C1 segment of cervical spinal cord (tissue), 14 donors: ENCODE measurements around the gene NCOA6.
"Not testable (repeated sequence)": the region's sequence is repeated elsewhere in the genome, so short reads cannot be mapped to it uniquely, and the experiment has no call there.

Source experiments
- DNase-seq, 14 donors: peaks; one replicate each; lab custom pipeline; 2025; lab: John Stamatoyannopoulos, UW

NCOA6 gene

GRCh38 chr20:34774886-34775285 lies 50.6 kb downstream of the NCOA6 start:
- no peak for DNase-seq

- DNase-seq = no peak
Measured at GRCh38 chr20:34774449-34774848, 51.0 kb downstream of the NCOA6 start.

GRCh38 chr20:34773726-34774125 lies 51.7 kb downstream of the NCOA6 start:
- DNase-seq = no peak

GRCh38 chr20:34772437-34772836 lies 53.0 kb downstream of the NCOA6 start:
- DNase-seq = no peak

- no peak for DNase-seq
Measured at GRCh38 chr20:34771680-34772081, 53.8 kb downstream of the NCOA6 start.

- DNase-seq = no peak
Measured at GRCh38 chr20:34768096-34768495, 57.4 kb downstream of the NCOA6 start.

- DNase-seq = no peak
Measured at GRCh38 chr20:34762031-34762555, 63.4 kb downstream of the NCOA6 start.

- no peak for DNase-seq
Measured at GRCh38 chr20:34755367-34755766, 70.1 kb downstream of the NCOA6 start.

- DNase-seq = no peak
Measured at GRCh38 chr20:34754611-34755010, 70.8 kb downstream of the NCOA6 start.

GRCh38 chr20:34753706-34754461 lies 71.6 kb downstream of the NCOA6 start:
- DNase-seq = no peak

GRCh38 chr20:34751453-34751852 lies 74.0 kb downstream of the NCOA6 start:
- DNase-seq = no peak

- no peak for DNase-seq
Measured at GRCh38 chr20:34750484-34750883, 75.0 kb downstream of the NCOA6 start.

- no peak for DNase-seq
Measured at GRCh38 chr20:34748709-34749108, 76.7 kb downstream of the NCOA6 start.

- DNase-seq = no peak
Measured at GRCh38 chr20:34747479-34747878, 78.0 kb downstream of the NCOA6 start.

GRCh38 chr20:34746674-34747073 lies 78.8 kb downstream of the NCOA6 start:
- DNase-seq = no peak

GRCh38 chr20:34744847-34745246 lies 80.6 kb downstream of the NCOA6 start:
- peak in 1 of 14 donors; percentile 8 for DNase-seq

GRCh38 chr20:34744340-34744739 lies 81.1 kb downstream of the NCOA6 start:
- DNase-seq = no peak

- DNase-seq = no peak
Measured at GRCh38 chr20:34743039-34743438, 82.4 kb downstream of the NCOA6 start.

- DNase-seq = peak in 1 of 14 donors; percentile 77
Measured at GRCh38 chr20:34736106-34736735, 89.2 kb downstream of the NCOA6 start.

- no peak for DNase-seq
Measured at GRCh38 chr20:34732523-34732922, 92.9 kb downstream of the NCOA6 start.

- DNase-seq = no peak
Measured at GRCh38 chr20:34729416-34729815, 96.0 kb downstream of the NCOA6 start.

GRCh38 chr20:34724172-34724571 lies 101.3 kb downstream of the NCOA6 start:
- no peak for DNase-seq

- not testable (repeated sequence) for DNase-seq
Measured at GRCh38 chr20:34722560-34722959, 102.9 kb downstream of the NCOA6 start.
